Ectodermal cell (in vitro differentiated cells): ENCODE data around the gene KRTAP17-1.

Experiments
- H3K27ac ChIP-seq: 2 replicates; pipeline ENCODE4 v1.7.0; 2013; ENCODE audit warnings: mild to moderate bottlenecking, low read depth, low read length; ENCODE audit not compliant: insufficient read depth, poor library complexity, severe bottlenecking
- H3K27me3 ChIP-seq: 2 replicates; pipeline ENCODE4 v1.7.0; 2013; ENCODE audit warnings: mild to moderate bottlenecking, low read length; ENCODE audit not compliant: insufficient read depth, control insufficient read depth, poor library complexity, severe bottlenecking
- H3K36me3 ChIP-seq: one replicate; pipeline ENCODE4 v1.7.0; 2013; ENCODE audit warnings: low read length; ENCODE audit not compliant: control insufficient read depth, insufficient read depth
- H3K4me1 ChIP-seq: one replicate; pipeline ENCODE4 v1.7.0; 2013; ENCODE audit warnings: low read length; ENCODE audit not compliant: control insufficient read depth, insufficient read depth
- H3K4me3 ChIP-seq: 2 replicates; pipeline ENCODE4 v1.7.0; 2013; ENCODE audit warnings: low read depth, low read length, control low read depth; ENCODE audit not compliant: insufficient read depth
- H3K9me3 ChIP-seq: 2 replicates; pipeline ENCODE4 v1.7.0; 2013; ENCODE audit warnings: mild to moderate bottlenecking, low read length, moderate library complexity; ENCODE audit not compliant: control insufficient read depth
- WGBS, 2 experiments: methylation state at CpG; one replicate each; pipeline ENCODE4 v1.1.7; 2013; ENCODE audit warnings: missing lambda C conversion rate in 2 of 2; 5-methylcytosine and 5-hydroxymethylcytosine counted together

Gene KRTAP17-1

DNA sequence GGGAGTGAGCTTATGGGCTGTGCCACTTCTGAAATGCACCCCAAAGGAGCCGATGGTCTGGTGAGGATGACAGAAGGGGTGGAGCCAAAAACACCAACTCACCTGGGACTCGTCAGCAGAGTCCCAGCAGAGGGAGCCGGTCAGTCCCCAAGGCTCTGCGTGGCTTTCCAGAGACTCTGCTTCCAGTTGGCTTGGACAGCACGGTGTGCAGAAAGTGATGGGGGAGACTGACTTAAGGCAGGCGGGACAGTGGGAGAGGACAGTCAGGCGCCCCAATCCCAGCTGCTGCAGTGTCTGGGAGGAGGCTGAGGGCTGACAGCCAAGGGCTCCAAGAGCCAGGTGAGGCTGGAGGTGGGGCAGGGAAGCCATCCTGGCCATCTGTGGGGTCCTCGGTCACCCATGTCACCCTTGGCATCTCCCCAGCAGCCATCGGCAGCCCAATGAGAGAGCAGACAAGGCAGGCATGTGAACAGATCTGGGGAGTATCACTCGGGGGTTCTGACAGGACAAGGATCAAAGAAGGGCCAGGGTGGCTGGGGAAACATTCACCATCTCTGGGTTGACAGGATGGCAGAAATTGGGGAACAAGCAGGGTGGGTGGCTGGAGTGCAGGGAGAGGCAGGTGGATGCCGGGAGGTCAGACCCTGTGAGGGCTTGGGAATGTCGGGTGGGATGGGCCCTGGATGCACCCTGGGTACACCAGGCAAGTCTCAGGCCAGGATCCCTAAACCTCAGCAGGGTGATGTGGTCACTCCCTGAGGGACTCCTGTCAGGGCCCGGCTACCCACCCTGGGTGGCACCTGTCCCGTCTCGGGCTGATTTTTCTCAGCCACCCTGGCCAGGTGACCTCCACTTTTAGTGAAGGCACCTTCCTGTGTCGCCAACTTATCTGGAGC is 8.9 kb upstream of the KRTAP17-1 start:
- 75% methylated on average over 16 of the region's 16 CpGs for WGBS, 2 experiments
- peaks cover 2% of the 10 kb centered on the region for H3K9me3 ChIP-seq
- H3K4me3 ChIP-seq: no peak overlapping the region
- H3K27me3 ChIP-seq: no peaks in the 10 kb centered on the region
- no peaks in the 10 kb centered on the region for H3K36me3 ChIP-seq
- H3K4me1 ChIP-seq: no peaks in the 10 kb centered on the region
- H3K27ac ChIP-seq: no peak overlapping the region

DNA sequence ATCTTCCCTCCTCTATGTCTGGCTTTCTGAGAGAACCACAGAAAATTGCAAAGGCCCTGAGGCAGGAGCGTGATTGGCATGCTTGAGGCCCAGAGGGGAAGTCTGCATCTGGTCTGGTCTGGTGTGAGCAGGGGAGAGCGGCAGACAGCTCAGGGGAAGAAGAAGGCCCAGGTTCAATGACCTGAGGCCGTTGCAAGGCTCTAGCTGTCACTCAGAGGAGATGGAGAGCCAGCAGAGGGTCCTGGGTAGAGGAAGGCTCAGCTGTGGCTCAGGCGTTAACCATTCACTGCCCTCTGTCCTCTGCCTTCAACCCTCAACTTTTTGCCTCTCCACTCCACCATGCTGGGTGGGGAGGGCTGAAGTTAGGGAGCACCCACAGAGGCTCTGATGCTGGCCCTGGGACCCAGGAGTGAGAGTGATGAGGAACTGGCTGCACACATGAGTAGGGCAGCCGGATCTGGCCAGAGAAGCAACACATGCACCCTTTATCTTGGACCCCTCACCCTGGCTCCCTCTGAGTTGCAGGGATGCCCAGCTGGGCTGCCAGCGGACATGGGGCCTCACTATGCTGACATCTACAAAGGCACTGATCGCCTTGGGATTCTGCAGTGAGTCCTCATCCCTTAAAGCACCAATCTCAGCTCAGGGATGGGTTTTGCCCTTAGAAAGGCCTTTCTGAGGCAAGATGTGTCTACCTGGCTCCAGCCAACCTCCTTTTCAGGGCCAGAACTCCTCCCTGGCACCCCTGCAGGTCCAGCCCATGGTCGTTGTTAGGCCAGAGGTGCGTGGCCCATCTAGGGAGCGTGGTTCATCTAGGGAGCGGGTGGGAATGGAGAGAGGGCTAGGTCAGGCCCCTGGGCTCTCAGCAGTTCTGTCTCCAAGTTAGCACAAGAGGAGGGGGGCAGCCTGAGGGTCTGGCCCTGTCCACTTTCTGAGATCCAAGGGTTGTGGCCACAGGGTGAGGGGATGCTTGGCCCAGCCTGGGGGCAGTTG is 7.7 kb upstream of the KRTAP17-1 start:
- Histone ChIP-seq H3K27ac (no peak overlapping the region), H3K36me3 (no peaks in the 10 kb centered on the region), H3K27me3 (no peaks in the 10 kb centered on the region), H3K9me3 (peaks cover 3% of the 10 kb centered on the region), H3K4me3 (no peak overlapping the region), H3K4me1 (no peaks in the 10 kb centered on the region)
- WGBS, 2 experiments: 89 to 93% methylated on average over 11 of the region's 11 CpGs

DNA sequence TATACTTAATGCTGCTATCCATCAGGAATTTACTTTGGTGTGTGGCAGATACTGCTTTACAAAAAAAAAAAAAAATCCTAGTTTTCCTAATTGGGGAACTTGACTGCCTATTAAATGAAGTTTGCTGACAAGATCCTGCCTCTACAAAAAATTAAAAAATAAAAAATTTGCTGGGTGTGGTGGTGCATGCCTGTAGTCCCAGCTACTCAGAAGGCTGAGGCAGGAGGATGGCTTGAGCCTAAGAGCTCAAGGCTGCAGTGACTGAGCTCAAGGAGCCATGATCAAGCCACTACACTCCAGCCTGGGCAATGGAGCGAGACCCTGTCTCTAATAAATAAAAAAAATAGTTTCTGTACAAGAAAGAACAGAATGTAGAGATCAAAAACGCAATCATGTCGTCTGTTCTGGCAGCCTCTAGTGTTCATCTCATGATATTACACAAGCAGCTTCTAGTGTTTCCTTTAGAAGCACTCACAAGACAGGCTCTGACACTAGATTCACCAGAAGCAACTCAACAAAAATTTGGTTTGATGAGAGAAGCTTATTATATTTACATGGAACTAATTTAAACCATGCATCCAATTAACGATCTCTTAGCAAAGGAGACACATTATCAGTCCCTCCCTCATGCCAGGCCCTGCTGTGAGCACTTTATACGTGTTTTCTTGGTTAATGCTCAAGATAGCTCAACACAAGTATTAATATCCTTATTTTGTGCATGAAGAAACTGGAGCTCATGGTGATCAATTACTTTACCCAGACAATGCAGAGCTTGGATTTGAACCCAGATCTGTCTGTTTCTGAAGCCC is 6.8 kb upstream of the KRTAP17-1 start:
- H3K27ac ChIP-seq: no peak overlapping the region

GRCh38 chr17:41318231-41318630 is 2.7 kb upstream of the KRTAP17-1 start:
- H3K9me3 ChIP-seq: peaks cover 3% of the 10 kb centered on the region

More for the DNA sequence above, 6.8 kb upstream of the KRTAP17-1 start:
- Histone ChIP-seq H3K9me3 (peaks cover 3% of the 10 kb centered on the region), H3K27me3 (no peaks in the 10 kb centered on the region), H3K36me3 (no peaks in the 10 kb centered on the region), H3K4me3 (no peak overlapping the region), H3K4me1 (no peaks in the 10 kb centered on the region)
- 50 to 56% methylated on average over 5 of the region's 5 CpGs for WGBS, 2 experiments

GRCh38 chr17:41315814-41316445 is 420 bp upstream of the KRTAP17-1 start:
- Histone ChIP-seq H3K27ac (no peak overlapping the region), H3K36me3 (no peaks in the 10 kb centered on the region), H3K9me3 (peaks cover 3% of the 10 kb centered on the region), H3K4me1 (no peaks in the 10 kb centered on the region), H3K27me3 (no peaks in the 10 kb centered on the region), H3K4me3 (no peak overlapping the region)
- WGBS, 2 experiments: 91 to 92% methylated on average over 14 to 17 of the region's 17 CpGs

More at GRCh38 chr17:41318231-41318630, 2.7 kb upstream of the KRTAP17-1 start:
- Histone ChIP-seq H3K4me1 (no peaks in the 10 kb centered on the region), H3K4me3 (no peak overlapping the region), H3K36me3 (no peaks in the 10 kb centered on the region), H3K27me3 (no peaks in the 10 kb centered on the region), H3K27ac (no peak overlapping the region)
- WGBS, 2 experiments: 39 to 50% methylated on average over 2 of the region's 2 CpGs

DNA sequence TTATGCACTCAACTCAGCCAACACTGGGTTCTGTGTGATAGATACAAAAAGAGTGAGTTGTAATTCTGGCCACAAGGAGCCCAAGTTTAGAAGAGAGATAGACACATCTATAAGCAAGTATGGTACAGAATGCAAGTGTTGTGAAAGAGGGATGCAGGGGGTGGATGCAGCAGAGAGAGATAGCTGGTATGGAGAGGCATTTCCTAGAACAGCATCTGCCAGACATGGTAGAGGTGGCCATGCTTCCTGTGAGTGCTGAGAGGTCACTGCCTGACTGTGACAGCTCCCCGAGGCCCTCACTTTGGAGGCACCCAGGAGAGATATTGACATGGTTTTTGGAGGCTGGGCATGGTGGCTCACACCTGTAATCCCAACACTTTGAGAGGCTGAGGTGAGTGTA is 4.4 kb downstream of the KRTAP17-1 start:
- no peak overlapping the region for H3K4me3 ChIP-seq
- no peaks in the 10 kb centered on the region for H3K36me3 ChIP-seq
- no peaks in the 10 kb centered on the region for H3K4me1 ChIP-seq
- H3K27me3 ChIP-seq: no peaks in the 10 kb centered on the region
- WGBS, 2 experiments: 82 to 84% methylated on average over 1 of the region's 1 CpG
- no peak overlapping the region for H3K27ac ChIP-seq
- H3K9me3 ChIP-seq: no peaks in the 10 kb centered on the region

DNA sequence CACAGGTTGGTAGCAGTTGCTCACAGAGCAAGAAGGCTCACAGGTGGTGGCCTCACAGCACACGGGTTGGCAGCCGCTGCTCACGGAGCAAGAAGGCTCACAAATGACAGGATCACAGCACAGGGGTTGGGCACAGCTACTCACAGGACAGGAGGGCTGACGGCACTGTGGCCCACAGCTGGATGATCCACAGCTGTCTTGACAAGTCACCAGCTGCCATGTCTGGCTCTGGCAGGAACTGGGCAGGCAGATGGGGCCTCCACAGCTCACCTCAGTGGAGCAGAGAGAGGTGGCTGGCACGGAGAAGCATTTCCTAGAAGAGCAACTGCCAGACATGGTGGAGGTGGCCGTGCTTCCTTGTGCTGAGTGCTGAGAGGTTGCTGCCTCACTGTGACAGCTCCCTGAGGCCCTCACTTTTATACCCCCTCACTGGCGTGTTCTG is 6.6 kb downstream of the KRTAP17-1 start, which contains the start of gene KRTAP16-1:
Gene KRTAP16-1, minus strand, starts transcription at position 392 of the 442 bp plus-strand sequence. Its CDS starts 56 bp downstream, at position 336.
- Histone ChIP-seq H3K4me1 (no peaks in the 10 kb centered on the region), H3K27me3 (no peaks in the 10 kb centered on the region), H3K9me3 (no peaks in the 10 kb centered on the region), H3K27ac (no peak within 1 kb of the TSS), H3K36me3 (no peaks in the 10 kb centered on the region), H3K4me3 (no peak within 1 kb of the TSS)
- WGBS, 2 experiments: 90 to 94% methylated on average over 7 of the region's 7 CpGs

- Histone ChIP-seq H3K27ac (no peak overlapping the region), H3K36me3 (no peaks in the 10 kb centered on the region), H3K4me3 (no peak overlapping the region), H3K9me3 (no peaks in the 10 kb centered on the region), H3K4me1 (no peaks in the 10 kb centered on the region), H3K27me3 (no peaks in the 10 kb centered on the region)
- WGBS, 2 experiments: 88 to 89% methylated on average over 10 of the region's 10 CpGs
These were observed 7.1 kb downstream of the KRTAP17-1 start for GRCh38 chr17:41308251-41308917.

DNA sequence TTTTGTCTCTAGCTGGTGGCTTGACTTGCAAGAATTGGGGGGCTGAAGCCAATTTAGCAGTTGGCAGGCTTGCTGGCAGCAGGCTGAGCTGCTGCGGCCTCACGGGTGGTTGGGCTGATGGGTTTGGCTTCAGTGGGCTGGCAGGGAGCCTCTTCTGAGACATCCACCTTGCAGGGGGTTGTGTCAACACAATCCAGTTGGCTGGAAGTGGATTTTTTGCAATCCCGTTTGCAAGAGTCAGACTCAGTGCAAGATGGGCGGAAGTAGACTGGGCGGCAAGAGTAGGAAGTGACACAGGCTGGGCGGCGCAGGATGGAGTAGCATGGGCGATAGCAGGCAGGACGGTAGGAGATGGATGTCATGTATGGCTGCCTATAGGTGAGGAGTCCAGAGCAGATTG is 7.9 kb downstream of the KRTAP17-1 start:
- Histone ChIP-seq H3K9me3 (no peaks in the 10 kb centered on the region), H3K27ac (no peak overlapping the region), H3K36me3 (no peaks in the 10 kb centered on the region), H3K27me3 (no peaks in the 10 kb centered on the region), H3K4me1 (no peaks in the 10 kb centered on the region), H3K4me3 (no peak overlapping the region)
- 91 to 92% methylated on average over 9 of the region's 9 CpGs for WGBS, 2 experiments
